Spleen (tissue), 11 donors: ENCODE data around the gene TMEM170A. TPM values are rescaled to one million over a fixed set of nuclear protein-coding genes. Genes with fewer than 3 reads are reported as not detected.

Experiments used
- DNase-seq: peaks from one replicate; pipeline ENCODE4 v3.0.0-alpha.2; 2020
- H3K27ac ChIP-seq, 8 donors: fragments of 200-600 bp; sonication (generic) in 7 of 8; 1 replicate in 4 of 8; 2 replicates in 4 of 8; pipeline versions ENCODE4 v1.5.0 to v1.8.0; 2016 to 2021; ENCODE audit warnings: inconsistent platforms in 4 of 8, mild to moderate bottlenecking in 4 of 8, moderate library complexity in 1 of 8
- H3K27me3 ChIP-seq, 7 donors: fragments of 200-600 bp; sonication (generic) in 6 of 7; replicated peaks in 1 of 7; 1 replicate in 4 of 7; 2 replicates in 3 of 7; pipeline versions ENCODE4 v1.5.0 to v1.8.0; 2016 to 2021; ENCODE audit warnings: inconsistent platforms in 3 of 7, mild to moderate bottlenecking in 1 of 7
- H3K36me3 ChIP-seq, 6 donors: fragments of 200-600 bp; sonication (generic) in 5 of 6; 1 replicate in 4 of 6; 2 replicates in 2 of 6; pipeline versions ENCODE4 v1.5.0 to v1.8.0; 2016 to 2021; ENCODE audit warnings: inconsistent platforms in 2 of 6
- H3K4me1 ChIP-seq, 6 donors: fragments of 200-600 bp; sonication (generic) in 5 of 6; 1 replicate in 3 of 6; 2 replicates in 3 of 6; pipeline versions ENCODE4 v1.5.0 to v1.8.0; 2016 to 2021; ENCODE audit warnings: inconsistent platforms in 3 of 6
- H3K4me3 ChIP-seq, 8 donors: fragments of 200-600 bp; sonication (generic) in 7 of 8; 1 replicate in 4 of 8; 2 replicates in 4 of 8; pipeline versions ENCODE4 v1.5.0 to v1.8.0; 2016 to 2021; ENCODE audit warnings: inconsistent platforms in 4 of 8, mild to moderate bottlenecking in 4 of 8, moderate library complexity in 2 of 8
- H3K9me3 ChIP-seq, 8 donors: fragments of 200-600 bp; sonication (generic) in 7 of 8; 1 replicate in 4 of 8; 2 replicates in 4 of 8; pipeline versions ENCODE4 v1.5.0 to v1.8.0; 2016 to 2021; ENCODE audit warnings: inconsistent platforms in 4 of 8
- CTCF ChIP-seq, 11 experiments: fragments of 200-600 bp in 7 of 11; fragments of 450-650 bp in 4 of 11; sonication (generic) in 4 of 11; IDR thresholded peaks in 8 of 11; conservative IDR thresholded peaks in 3 of 11; 1 replicate in 7 of 11; 2 replicates in 4 of 11; pipeline versions ENCODE4 v1.4.0 to v1.8.0; 2016 to 2021; ENCODE audit warnings: antibody characterized with exemption in 11 of 11, inconsistent platforms in 4 of 11, mild to moderate bottlenecking in 1 of 11
- POLR2A ChIP-seq, 3 donors: fragments of 450-650 bp; IDR thresholded peaks; one replicate each; pipeline ENCODE4 v1.5.1; 2017; ENCODE audit warnings: antibody characterized with exemption in 3 of 3, mild to moderate bottlenecking in 1 of 3
- POLR2AphosphoS5 ChIP-seq, 3 donors: sonication (generic); formaldehyde crosslinking; IDR thresholded peaks; one replicate each; pipeline ENCODE4 v1.5.1; 2017; ENCODE audit warnings: antibody characterized with exemption in 3 of 3
- WGBS, 5 donors: extraction: QIAGEN DNeasy Blood & Tissue Kit in 3 of 5; methylation state at CpG; one replicate each; pipeline versions ENCODE4 v1.1.5 to v1.1.7; 2013 to 2018; 5-methylcytosine and 5-hydroxymethylcytosine counted together
- intact Hi-C: fragments of 100-400 bp; cut with DNase I; formaldehyde crosslinking; loops from one replicate; pipeline ENCODE4 v1.15.0; 2023; ENCODE audit warnings: low total_unique reads
- polyA plus RNA-seq, 3 donors: library from polyadenylated mRNA; stranded (reverse); fragments of 200-250 nt; gene quantifications; one replicate each; pipeline ENCODE4 v1.2.1, GENCODE V29; 2013
- total RNA-seq, 7 donors: library from RNA; depleted of rRNA in 3 of 7; stranded (reverse); fragments of >200 nt in 3 of 7; fragmentation: NEBNext Ultra II Directional in 4 of 7; extraction: Animal tissue kit (Norgen Biotek cat#: 25700) in 4 of 7; gene quantifications; one replicate each; pipeline versions ENCODE4 v1.1.0 to v1.2.1, GENCODE V29; 2016 to 2021
- donor health status: healthy with polysubstance abuse.
- donor health status: DM: no; HTN: no; CAD: no; lungs with moderate emphysema.
- donor health status: DM: no; HTN: no; CAD: no.
- donor health status: Bipolar disorder and iron deficiency.
- donor health status: healthy.
- donor health status: DM: no; HTN: no; CAD: no.
- donor health status: DM: yes; HTN: yes; CAD: no.

TMEM170A gene
- total and polyA plus RNA-seq, 10 donors = 6.1 to 54.0 (median 31.4) TPM

GRCh38 chr16:75402159-75402820 is 62.2 kb downstream of the TMEM170A start:
- Histone ChIP-seq H3K4me3 (no peak overlapping the region), H3K36me3 (peaks cover 0 to 32% (median 12%) of the 10 kb centered on the region in 6 donors), H3K9me3 (no peaks in the 10 kb centered on the region), H3K27me3 (no peaks in the 10 kb centered on the region), H3K4me1 (peaks cover 0 to 20% (median 10%) of the 10 kb centered on the region in 6 donors), H3K27ac (peak overlapping the region in 6 of 8 donors; percentile 20 to 69 (median 47))
- intact Hi-C loops = loop anchor here (5.0 to 10.0 kb wide), 2 partner anchors 205 to 363 kb away; no protein-coding TSS in a partner anchor
- TF ChIP-seq POLR2A (IDR thresholded peaks at IDR 0.05) = no peak
- no peak for TF ChIP-seq POLR2AphosphoS5 (IDR thresholded peaks at IDR 0.05)
- no peak for TF ChIP-seq CTCF (IDR thresholded peaks at IDR 0.05 in 8 of 11, conservative IDR thresholded peaks at IDR 0.05 in 3 of 11)
- WGBS, 5 donors = 33 to 51% (median 48%) methylated on average over 2 of the region's 2 CpGs
- no peak for DNase-seq

- no peak for DNase-seq
- H3K4me3 ChIP-seq = no peak overlapping the region
- TF ChIP-seq POLR2A (IDR thresholded peaks at IDR 0.05) (no peak), CTCF (IDR thresholded peaks at IDR 0.05 in 8 of 11, conservative IDR thresholded peaks at IDR 0.05 in 3 of 11) (no peak), POLR2AphosphoS5 (IDR thresholded peaks at IDR 0.05) (no peak)
- H3K4me1 ChIP-seq = peaks cover 0 to 20% (median 10%) of the 10 kb centered on the region in 6 donors
- no peaks in the 10 kb centered on the region for H3K9me3 ChIP-seq
- peaks cover 0 to 26% (median 10%) of the 10 kb centered on the region in 6 donors for H3K36me3 ChIP-seq
- H3K27ac ChIP-seq = peak overlapping the region in 6 of 8 donors; percentile 1 to 69 (median 32)
- H3K27me3 ChIP-seq = no peaks in the 10 kb centered on the region
- intact Hi-C loops = loop anchor here (5.0 to 10.0 kb wide), 2 partner anchors 204 to 363 kb away; no protein-coding TSS in a partner anchor
Observed at GRCh38 chr16:75401691-75402090, 62.8 kb downstream of the TMEM170A start.

GRCh38 chr16:75398333-75398732 is 66.2 kb downstream of the TMEM170A start:
- intact Hi-C loops = no loop called here
- Histone ChIP-seq H3K27me3 (no peaks in the 10 kb centered on the region), H3K4me3 (no peak overlapping the region), H3K9me3 (no peaks in the 10 kb centered on the region), H3K27ac (no peak overlapping the region), H3K4me1 (peaks cover 0 to 19% (median 10%) of the 10 kb centered on the region in 6 donors), H3K36me3 (peaks cover 0 to 23% (median 16%) of the 10 kb centered on the region in 6 donors)
- WGBS, 5 donors = 67 to 96% (median 78%) methylated on average over 1 of the region's 1 CpG
- TF ChIP-seq POLR2A (IDR thresholded peaks at IDR 0.05) (no peak), CTCF (IDR thresholded peaks at IDR 0.05 in 8 of 11, conservative IDR thresholded peaks at IDR 0.05 in 3 of 11) (no peak), POLR2AphosphoS5 (IDR thresholded peaks at IDR 0.05) (no peak)
- DNase-seq = no peak

- Histone ChIP-seq H3K9me3 (no peaks in the 10 kb centered on the region), H3K36me3 (peaks cover 0 to 53% (median 43%) of the 10 kb centered on the region in 6 donors), H3K27me3 (no peaks in the 10 kb centered on the region), H3K27ac (peak overlapping the region in 4 of 8 donors; percentile 1 to 28 (median 18)), H3K4me3 (no peak overlapping the region), H3K4me1 (peaks cover 0 to 6% (median 2%) of the 10 kb centered on the region in 6 donors)
- 80 to 93% (median 84%) methylated on average over 5 of the region's 5 CpGs for WGBS, 5 donors
- TF ChIP-seq POLR2AphosphoS5 (IDR thresholded peaks at IDR 0.05) (no peak), CTCF (IDR thresholded peaks at IDR 0.05 in 8 of 11, conservative IDR thresholded peaks at IDR 0.05 in 3 of 11) (no peak), POLR2A (IDR thresholded peaks at IDR 0.05) (no peak)
- intact Hi-C loops = no loop called here
- no peak for DNase-seq
Observed at GRCh38 chr16:75394941-75395340, 69.5 kb downstream of the TMEM170A start.
